Caco-2 (cell line): Measurements from ENCODE around the gene RNF214. TPM values are rescaled to one million over a fixed set of nuclear protein-coding genes. Genes with fewer than 3 reads are reported as not detected.

Experiments
- BruUV-seq: library from RNA; stranded (reverse); fragments of 400-500 nt; replicated peaks from 2 replicates; lab custom pipeline; 2021; lab: Mats Ljungman, UMichigan
- CTCF ChIA-PET: fragments of 300-600 bp; sonication (Branson Sonifier 250); formaldehyde crosslinking; loops from one replicate; lab custom pipeline; 2022; ENCODE audit warnings: antibody characterized with exemption; lab: Charles Lee
- POLR2A ChIA-PET: fragments of 300-600 bp; sonication (Branson Sonifier 250); formaldehyde crosslinking; loops from one replicate; lab custom pipeline; 2022; ENCODE audit warnings: antibody characterized with exemption; lab: Charles Lee
- DNase-seq, 2 experiments: peaks; one replicate each; pipeline versions ENCODE4 v3.0.0 to v3.0.0-alpha.2; 2020 to 2022
- H3K27me3 ChIP-seq: replicated peaks from 2 replicates; pipeline ENCODE4 v1.6.0; 2011; ENCODE audit warnings: low read length; ENCODE audit not compliant: control insufficient read depth, insufficient read depth
- H3K36me3 ChIP-seq: 2 replicates; pipeline ENCODE4 v1.5.1; 2011; ENCODE audit warnings: low read length; ENCODE audit not compliant: control insufficient read depth, insufficient read depth
- H3K4me1 ChIP-seq: fragments of 250-450 bp; sonication (Bioruptor Pico); 2 replicates; pipeline ENCODE4 v1.5.1; 2020; ENCODE audit warnings: mild to moderate bottlenecking
- H3K4me3 ChIP-seq: 2 replicates; pipeline ENCODE4 v1.5.1; 2011; ENCODE audit warnings: low read depth, mild to moderate bottlenecking, control low read depth, low read length
- H3K9me3 ChIP-seq: fragments of 250-450 bp; sonication (Bioruptor Pico); 2 replicates; pipeline ENCODE4 v1.5.1; 2020; ENCODE audit warnings: mild to moderate bottlenecking, moderate library complexity
- H3K27ac Mint-ChIP-seq: one replicate; pipeline ENCODE4 v1.8.0; 2022; ENCODE audit warnings: mixed read lengths; ENCODE audit not compliant: unreplicated experiment
- H3K27me3 Mint-ChIP-seq: one replicate; pipeline ENCODE4 v1.8.0; 2022; ENCODE audit warnings: mixed read lengths; ENCODE audit not compliant: insufficient read depth, unreplicated experiment
- H3K36me3 Mint-ChIP-seq: one replicate; pipeline ENCODE4 v1.8.0; 2022; ENCODE audit warnings: mild to moderate bottlenecking, mixed read lengths; ENCODE audit not compliant: insufficient read depth, unreplicated experiment
- H3K4me1 Mint-ChIP-seq: one replicate; pipeline ENCODE4 v1.8.0; 2022; ENCODE audit warnings: low read depth, mixed read lengths; ENCODE audit not compliant: unreplicated experiment
- H3K4me3 Mint-ChIP-seq: one replicate; pipeline ENCODE4 v1.8.0; 2022; ENCODE audit warnings: mild to moderate bottlenecking, moderate library complexity, mixed read lengths; ENCODE audit not compliant: unreplicated experiment
- H3K9me3 Mint-ChIP-seq: one replicate; pipeline ENCODE4 v1.8.0; 2022; ENCODE audit warnings: mixed read lengths; ENCODE audit not compliant: unreplicated experiment
- intact Hi-C: fragments of 100-400 bp; cut with micrococcal nuclease; formaldehyde crosslinking; loops from one replicate; pipeline ENCODE4 v1.10.0; 2022; ENCODE audit not compliant: unreplicated experiment
- total RNA-seq: library from RNA; stranded (reverse); gene quantifications from 2 replicates; pipeline ENCODE4 v1.2.3, GENCODE V29; 2022
- TF ChIP-seq, protein P1 (sequence below), 2 experiments: fragments of 200-600 bp in 1 of 2; IDR thresholded peaks; 1 replicate in 1 of 2; 2 replicates in 1 of 2; pipeline versions ENCODE4 v1.5.1 to v1.8.0; 2011 to 2022; ENCODE audit warnings: antibody characterized with exemption in 1 of 2, control low read depth in 1 of 2, inconsistent platforms in 1 of 2, low read depth in 1 of 2, low read length in 1 of 2, mild to moderate bottlenecking in 1 of 2, moderate library complexity in 1 of 2; ENCODE audit not compliant: insufficient read depth in 1 of 2, severe bottlenecking in 1 of 2, unreplicated experiment in 1 of 2

RNF214 gene
- total RNA-seq, 1 experiment from 2014 or later, result 55.8 TPM

- TF ChIP-seq, protein P1, sequence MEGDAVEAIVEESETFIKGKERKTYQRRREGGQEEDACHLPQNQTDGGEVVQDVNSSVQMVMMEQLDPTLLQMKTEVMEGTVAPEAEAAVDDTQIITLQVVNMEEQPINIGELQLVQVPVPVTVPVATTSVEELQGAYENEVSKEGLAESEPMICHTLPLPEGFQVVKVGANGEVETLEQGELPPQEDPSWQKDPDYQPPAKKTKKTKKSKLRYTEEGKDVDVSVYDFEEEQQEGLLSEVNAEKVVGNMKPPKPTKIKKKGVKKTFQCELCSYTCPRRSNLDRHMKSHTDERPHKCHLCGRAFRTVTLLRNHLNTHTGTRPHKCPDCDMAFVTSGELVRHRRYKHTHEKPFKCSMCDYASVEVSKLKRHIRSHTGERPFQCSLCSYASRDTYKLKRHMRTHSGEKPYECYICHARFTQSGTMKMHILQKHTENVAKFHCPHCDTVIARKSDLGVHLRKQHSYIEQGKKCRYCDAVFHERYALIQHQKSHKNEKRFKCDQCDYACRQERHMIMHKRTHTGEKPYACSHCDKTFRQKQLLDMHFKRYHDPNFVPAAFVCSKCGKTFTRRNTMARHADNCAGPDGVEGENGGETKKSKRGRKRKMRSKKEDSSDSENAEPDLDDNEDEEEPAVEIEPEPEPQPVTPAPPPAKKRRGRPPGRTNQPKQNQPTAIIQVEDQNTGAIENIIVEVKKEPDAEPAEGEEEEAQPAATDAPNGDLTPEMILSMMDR (IDR thresholded peaks at IDR 0.05; ENCODE audit: insufficient read depth in 1 of 2, low read depth in 1 of 2, low read length in 1 of 2, severe bottlenecking in 1 of 2, unreplicated experiment in 1 of 2), result no peak
- peak within 1 kb of the TSS; percentile 72 for H3K4me3 Mint-ChIP-seq
- TSS peak; percentile 59 for BruUV-seq
- H3K4me1 Mint-ChIP-seq, result peaks cover 34% of the 10 kb centered on the region
- POLR2A ChIA-PET, result interaction anchor here (0.9 to 1.6 kb wide), 2 partner anchors 21 to 55 kb away, joined by 3 to 6 read pairs; partner anchors contain the start of genes PAFAH1B2 and SIDT2
- H3K36me3 Mint-ChIP-seq, result peaks cover 42% of the 10 kb centered on the region
- no peaks in the 10 kb centered on the region for H3K9me3 ChIP-seq
- intact Hi-C loops, result loop anchor here (1.0 to 2.0 kb wide), 2 partner anchors 21 to 28 kb away; partner anchors contain the start of gene SIDT2
- DNase-seq, result peak; percentile 89
- CTCF ChIA-PET, result interaction anchor here (1.0 kb wide), 1 partner anchor 27 kb away, joined by 3 read pairs; no protein-coding TSS in a partner anchor
- H3K27ac Mint-ChIP-seq, result peak within 1 kb of the TSS; percentile 86
- no peaks in the 10 kb centered on the region for H3K36me3 ChIP-seq
- no peaks in the 10 kb centered on the region for H3K27me3 ChIP-seq
- H3K4me3 ChIP-seq, result peak within 1 kb of the TSS; percentile 20
- H3K4me1 ChIP-seq, result peaks cover 37% of the 10 kb centered on the region
- H3K27me3 Mint-ChIP-seq, result no peaks in the 10 kb centered on the region
- no peaks in the 10 kb centered on the region for H3K9me3 Mint-ChIP-seq
Observed at GRCh38 chr11:117199053-117199915, 33.2 kb upstream of the RNF214 start, which contains the start of gene TAGLN. TSS of gene TAGLN (plus strand) at chr11:117199370. CDS start at chr11:117203014, 3,644 bp downstream.

- Mint-ChIP-seq H3K4me1 (peaks cover 34% of the 10 kb centered on the region), H3K27me3 (no peaks in the 10 kb centered on the region), H3K27ac (peak overlapping the region; percentile 86), H3K36me3 (peaks cover 47% of the 10 kb centered on the region), H3K9me3 (no peaks in the 10 kb centered on the region), H3K4me3 (peak overlapping the region; percentile 72)
- H3K36me3 ChIP-seq, result no peaks in the 10 kb centered on the region
- peaks cover 37% of the 10 kb centered on the region for H3K4me1 ChIP-seq
- CTCF ChIA-PET, result interaction anchor here (0.5 kb wide), 1 partner anchor 14 kb away, joined by 3 read pairs; no protein-coding TSS in a partner anchor
- no TSS peak for BruUV-seq
- TF ChIP-seq, protein P1 (IDR thresholded peaks at IDR 0.05; ENCODE audit: insufficient read depth in 1 of 2, low read depth in 1 of 2, low read length in 1 of 2, severe bottlenecking in 1 of 2, unreplicated experiment in 1 of 2), result no peak
- POLR2A ChIA-PET, result interaction anchor here (0.9 to 1.6 kb wide), 2 partner anchors 22 to 56 kb away, joined by 3 to 6 read pairs; partner anchors contain the start of genes PAFAH1B2 and SIDT2
- H3K27me3 ChIP-seq, result no peaks in the 10 kb centered on the region
- H3K4me3 ChIP-seq, result no peak overlapping the region
- intact Hi-C loops, result loop anchor here (1.0 to 2.0 kb wide), 2 partner anchors 22 to 27 kb away; partner anchors contain the start of gene SIDT2
- H3K9me3 ChIP-seq, result no peaks in the 10 kb centered on the region
- DNase-seq, result no peak
Observed at GRCh38 chr11:117199916-117200812, 32.3 kb upstream of the RNF214 start.
